SW480 (cell line): ENCODE results near the gene SLC2A14.
"Not testable (repeated sequence)": the region's sequence is repeated elsewhere in the genome, so short reads cannot be mapped to it uniquely, and the experiment has no call there.

Experiments used
- DNase-seq: peaks from one replicate; pipeline ENCODE4 v3.0.0-alpha.2; 2016; ENCODE audit warnings: low spot score

The SLC2A14 gene

DNA sequence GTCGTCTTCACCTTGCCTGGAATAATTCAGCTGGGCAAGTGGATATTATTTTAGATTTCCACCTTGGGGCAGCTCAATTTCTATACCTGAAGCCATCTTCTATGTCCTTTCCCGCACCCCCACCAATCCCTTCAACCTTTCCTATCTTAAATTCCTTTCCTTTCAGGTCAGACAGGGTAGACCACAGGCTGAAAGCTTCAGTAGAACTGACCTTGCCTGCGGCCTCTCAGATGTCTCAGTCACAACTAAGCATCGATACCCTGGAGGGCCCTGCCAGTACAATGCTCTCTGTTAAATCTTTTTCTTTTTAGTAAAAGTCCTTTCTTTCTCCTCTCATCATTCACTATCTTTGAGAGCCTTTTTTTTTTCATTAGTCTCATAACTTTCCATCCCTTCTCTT is 38.9 kb downstream of the SLC2A14 start:
- peak; percentile 58 for DNase-seq

GRCh38 chr12:7833201-7833600 is 39.5 kb downstream of the SLC2A14 start:
- not testable (repeated sequence) for DNase-seq

DNA sequence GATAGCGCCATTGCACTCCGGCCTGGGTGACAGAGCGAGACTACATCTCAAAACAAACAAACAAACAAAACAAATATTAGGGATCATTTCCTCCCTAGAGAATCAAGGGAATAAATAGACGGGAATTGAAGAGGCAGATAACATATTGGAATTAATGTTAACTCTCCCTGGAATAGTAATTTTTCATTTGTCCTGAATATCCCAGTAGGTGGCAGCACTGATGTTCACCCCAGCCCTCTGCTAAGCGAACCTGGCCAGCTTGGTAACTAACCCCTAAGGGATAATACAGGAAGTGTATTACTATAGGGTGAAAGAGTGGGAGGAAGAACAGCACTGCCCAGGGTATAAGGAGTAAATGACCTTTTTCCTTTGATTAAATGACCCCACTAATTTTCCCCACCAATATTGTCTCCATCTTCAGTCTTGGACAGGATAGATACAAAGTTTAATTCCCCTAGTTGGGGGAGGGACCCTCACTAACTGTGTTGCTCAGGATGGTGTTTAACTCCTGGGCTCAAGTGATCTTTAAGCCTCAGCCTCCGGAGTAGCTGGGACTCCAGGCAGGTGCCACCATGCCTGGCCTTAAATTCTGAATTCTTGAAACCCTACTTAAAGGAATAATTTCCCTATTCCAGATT is 40.5 kb downstream of the SLC2A14 start:
- peak; percentile 89 for DNase-seq

GRCh38 chr12:7829737-7830136 is 43.0 kb downstream of the SLC2A14 start:
- not testable (repeated sequence) for DNase-seq

DNA sequence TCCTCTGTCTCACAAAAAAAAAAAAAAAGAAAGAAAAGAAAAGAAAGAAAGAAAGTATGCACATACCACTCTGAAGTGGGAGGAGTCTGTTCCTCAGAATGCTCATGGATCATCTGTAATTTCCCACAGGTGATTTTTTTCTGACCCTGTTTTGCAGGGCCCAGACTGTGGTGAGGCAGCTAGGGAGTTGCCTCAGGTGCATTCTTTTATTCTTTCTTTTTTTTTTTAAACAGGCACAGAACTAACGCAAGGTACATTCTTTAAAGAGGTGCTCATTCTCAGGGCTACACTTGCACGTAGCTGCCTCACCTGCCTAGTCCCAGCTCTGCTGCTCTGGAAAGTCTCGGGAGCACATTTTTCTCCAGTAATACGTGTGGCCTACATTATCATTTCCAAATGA is 47.0 kb downstream of the SLC2A14 start:
- DNase-seq, result peak; percentile 63

DNA sequence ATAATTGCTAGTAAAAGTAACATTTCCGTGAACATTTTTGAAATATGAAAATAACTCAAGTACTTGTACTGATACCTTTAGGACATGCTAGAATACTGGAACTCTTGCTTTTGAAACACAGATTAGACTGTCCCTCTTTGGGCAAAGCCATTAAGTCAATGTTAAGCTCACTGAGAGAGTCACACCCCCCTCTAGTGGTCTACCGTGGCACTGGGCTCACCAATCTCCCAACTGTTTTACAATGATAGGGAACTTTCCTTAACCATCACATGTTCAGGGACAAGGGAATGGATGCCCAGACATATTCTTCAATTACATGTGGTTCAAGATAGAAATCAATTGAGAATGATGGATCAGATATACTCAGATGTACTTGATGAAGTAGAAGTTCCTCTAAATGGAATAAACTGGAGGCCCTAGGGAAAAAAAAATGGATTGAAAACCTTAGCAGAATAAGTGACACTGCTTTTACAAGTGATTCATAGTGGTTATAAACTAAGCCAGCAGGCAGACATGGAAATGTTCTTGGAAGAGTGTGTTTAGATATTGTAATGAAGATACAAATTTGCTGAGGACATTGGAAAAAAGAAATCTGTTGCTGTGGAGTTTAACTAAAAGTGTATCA is 65.7 kb downstream of the SLC2A14 start:
- DNase-seq, result peak; percentile 80

- DNase-seq, result not testable (repeated sequence)
These were observed 66.4 kb downstream of the SLC2A14 start for GRCh38 chr12:7806319-7806718.

GRCh38 chr12:7801460-7801859 is 71.3 kb downstream of the SLC2A14 start:
- no peak for DNase-seq

GRCh38 chr12:7798750-7799308 is 73.9 kb downstream of the SLC2A14 start:
- not testable (repeated sequence) for DNase-seq

- no peak for DNase-seq
These were observed 74.9 kb downstream of the SLC2A14 start for GRCh38 chr12:7797698-7798398.

DNA sequence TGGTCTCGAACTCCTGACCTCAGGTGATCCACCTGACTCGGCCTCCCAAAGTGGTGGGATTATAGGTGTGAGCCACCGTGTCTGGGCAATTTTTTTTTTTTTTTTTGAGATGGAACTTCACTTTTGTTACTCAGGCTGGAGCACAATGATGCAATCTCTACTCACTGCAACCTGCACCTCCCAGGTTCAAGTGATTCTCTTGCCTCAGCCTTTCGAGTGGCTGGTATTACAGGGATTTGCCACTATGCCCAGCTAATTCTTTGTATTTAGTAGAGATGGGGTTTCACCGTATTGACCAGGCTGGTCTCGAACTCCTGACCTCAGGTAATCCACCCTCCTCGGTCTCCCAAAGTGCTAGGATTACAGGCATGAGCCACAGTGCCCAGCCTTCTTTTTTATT is 75.4 kb downstream of the SLC2A14 start:
- DNase-seq, result not testable (repeated sequence)

GRCh38 chr12:7793211-7793610 is 79.5 kb downstream of the SLC2A14 start:
- DNase-seq, result no peak

DNA sequence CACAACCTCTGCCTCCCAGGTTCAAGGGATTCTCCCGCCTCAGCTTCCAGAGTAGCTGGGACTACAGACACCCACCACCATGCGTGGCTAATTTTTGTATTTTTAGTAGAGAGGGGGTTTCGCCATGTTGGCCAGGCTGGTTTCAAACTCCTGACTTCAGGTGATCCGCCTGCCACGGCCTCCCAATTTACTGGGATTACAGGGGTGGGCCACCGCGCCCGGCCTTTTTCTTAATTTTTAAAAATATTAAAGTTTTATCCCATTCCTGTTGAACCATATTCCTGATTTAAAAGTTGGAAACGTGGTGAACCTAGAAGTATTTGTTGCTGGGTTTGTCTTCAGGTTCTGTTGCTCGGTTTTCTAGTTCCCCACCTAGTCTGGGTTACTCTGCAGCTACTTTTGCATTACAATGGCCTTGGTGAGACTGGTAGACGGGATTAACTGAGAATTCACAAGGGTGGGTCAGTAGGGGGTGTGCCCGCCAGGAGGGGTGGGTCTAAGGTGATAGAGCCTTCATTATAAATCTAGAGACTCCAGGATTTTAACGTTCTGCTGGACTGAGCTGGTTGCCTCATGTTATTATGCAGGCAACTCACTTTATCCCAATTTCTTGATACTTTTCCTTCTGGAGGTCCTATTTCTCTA is 83.7 kb downstream of the SLC2A14 start, which contains the start of gene NANOG:
Gene NANOG (plus strand): TSS at position 519 of the 645 bp plus-strand sequence. CDS start 213 bp downstream, outside the sequence.
- not testable (repeated sequence) for DNase-seq

DNA sequence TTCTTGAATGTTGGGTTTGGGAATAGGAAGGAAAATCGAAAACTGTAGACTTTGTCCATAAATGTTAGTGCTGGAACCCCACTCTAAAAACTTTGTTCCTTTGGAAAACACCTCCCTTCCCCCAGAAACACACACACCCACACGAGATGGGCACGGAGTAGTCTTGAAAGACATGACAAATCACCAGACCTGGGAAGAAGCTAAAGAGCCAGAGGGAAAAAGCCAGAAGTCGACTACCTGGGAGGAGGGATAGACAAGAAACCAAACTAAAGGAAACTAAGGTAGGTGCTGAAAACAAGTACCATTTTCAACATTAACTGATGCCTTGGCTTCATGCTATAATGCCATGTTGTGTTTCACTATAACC is 84.4 kb downstream of the SLC2A14 start:
- no peak for DNase-seq

DNA sequence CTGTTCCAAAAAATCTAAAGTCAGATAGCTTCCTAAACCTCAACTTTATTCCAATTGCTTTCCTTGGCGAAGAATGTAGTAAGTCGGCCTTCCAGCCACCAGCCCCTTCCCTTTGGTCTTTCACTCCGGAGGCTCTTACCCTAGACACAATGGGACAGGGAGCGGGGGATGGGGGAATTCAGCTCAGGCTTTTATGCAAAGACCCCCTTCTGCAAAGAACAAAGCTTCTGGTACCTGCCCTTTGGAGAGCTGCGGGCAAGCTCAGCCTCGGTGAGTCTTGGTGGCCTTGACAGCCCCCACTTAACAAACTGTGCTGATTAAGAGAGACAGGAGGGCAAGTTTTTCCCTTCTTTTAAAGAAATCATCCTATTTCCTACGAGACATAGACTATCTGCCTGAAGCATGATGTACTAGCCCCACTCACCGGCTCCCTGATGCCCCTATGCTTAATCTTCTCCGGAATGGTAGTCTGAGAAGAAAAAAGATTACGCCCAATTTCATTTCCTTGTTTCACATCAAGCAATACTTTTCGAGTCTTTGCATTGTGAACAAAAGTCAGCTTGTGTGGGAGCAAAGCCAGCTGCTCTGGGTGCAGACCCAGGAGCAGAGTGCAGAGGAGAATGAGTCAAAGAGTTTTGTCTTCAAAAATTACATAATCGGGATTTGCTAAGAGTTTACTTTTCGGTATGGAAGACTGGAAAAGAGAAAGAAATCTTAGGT is 85.0 kb downstream of the SLC2A14 start:
- no peak for DNase-seq

DNA sequence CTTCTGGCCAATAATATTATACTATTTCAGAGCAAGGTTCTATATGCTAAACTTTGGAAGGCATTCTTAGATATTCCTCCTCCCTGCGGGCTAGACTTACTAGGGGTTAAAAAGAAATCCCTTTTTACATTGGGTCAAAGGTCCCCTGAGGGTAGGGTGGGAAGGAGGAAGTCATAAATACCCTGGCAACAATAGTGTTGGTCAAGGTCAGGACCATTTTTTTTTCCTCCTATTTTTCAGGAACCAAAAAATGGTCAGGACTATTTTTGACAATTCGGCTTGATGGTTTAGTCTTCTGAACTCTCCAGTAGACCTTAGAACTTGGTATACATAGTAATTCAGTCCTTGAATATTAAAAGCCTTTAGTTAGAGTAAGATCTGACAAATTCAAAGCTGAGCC is 88.0 kb downstream of the SLC2A14 start:
- DNase-seq, result no peak

GRCh38 chr12:7783433-7783832 is 89.3 kb downstream of the SLC2A14 start:
- not testable (repeated sequence) for DNase-seq

DNA sequence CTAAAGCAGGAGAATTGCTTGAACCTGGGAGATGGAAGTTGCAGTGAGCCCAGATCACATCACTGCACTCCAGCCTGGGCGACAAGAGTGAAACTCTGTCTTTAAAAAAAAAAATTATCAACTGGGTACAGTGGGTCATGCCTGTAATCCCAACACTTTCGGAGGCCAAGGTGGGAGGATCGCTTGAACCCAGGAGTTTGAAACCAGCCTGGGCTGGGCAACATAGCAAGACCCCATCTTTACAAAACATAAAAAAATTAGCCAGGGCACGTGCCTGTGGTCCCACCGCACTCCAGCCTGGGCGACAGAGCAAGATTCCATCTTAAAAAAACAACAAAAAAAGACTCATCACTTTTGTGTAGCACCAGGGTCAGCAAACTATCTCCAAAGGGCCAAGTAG is 90.7 kb downstream of the SLC2A14 start:
- DNase-seq, result no peak

- DNase-seq, result no peak
These were observed 91.4 kb downstream of the SLC2A14 start for GRCh38 chr12:7781274-7781673.

DNA sequence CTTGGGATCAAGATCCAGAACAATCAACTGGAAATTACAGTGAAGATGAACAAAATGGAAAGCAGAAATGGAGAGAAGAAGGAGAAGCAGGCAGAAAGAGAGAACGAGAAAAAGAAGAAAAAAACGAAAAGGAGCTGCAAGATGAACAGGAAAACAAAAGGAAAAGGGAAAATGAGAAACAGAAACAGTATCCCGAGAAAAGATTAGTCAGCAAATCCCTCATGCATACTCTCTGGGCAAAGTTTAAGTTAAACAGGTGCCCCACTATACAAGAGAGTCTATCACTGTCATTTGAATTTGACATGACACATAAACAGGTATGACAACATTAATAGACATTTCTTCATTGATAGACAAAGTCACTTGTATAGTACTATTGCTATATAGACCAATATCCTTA is 102.7 kb downstream of the SLC2A14 start:
- no peak for DNase-seq
